RPMI8226 (cell line): ENCODE data around the gene OPA3.

Source experiments
- DNase-seq: peaks from one replicate; pipeline ENCODE4 v3.0.0-alpha.2; 2015

OPA3 gene

GRCh38 chr19:45499196-45500180 is 85.1 kb downstream of the OPA3 start:
- peak; percentile 31 for DNase-seq

- peak; percentile 38 for DNase-seq
These were observed 86.0 kb downstream of the OPA3 start, which contains the start of gene PPM1N for GRCh38 chr19:45498411-45499195. Gene PPM1N (plus strand): TSS chr19:45498443. CDS start chr19:45498473, 30 bp downstream.

- no peak for DNase-seq
These were observed 86.8 kb downstream of the OPA3 start for GRCh38 chr19:45497791-45498190.

- DNase-seq: peak; percentile 42
These were observed 88.2 kb downstream of the OPA3 start for GRCh38 chr19:45496349-45496953.

- no peak for DNase-seq
These were observed 89.4 kb downstream of the OPA3 start for GRCh38 chr19:45495178-45495577.

- DNase-seq: no peak
These were observed 90.2 kb downstream of the OPA3 start for GRCh38 chr19:45494261-45494916.

- peak; percentile 70 for DNase-seq
These were observed 91.8 kb downstream of the OPA3 start for GRCh38 chr19:45492627-45493470.

- no peak for DNase-seq
These were observed 92.4 kb downstream of the OPA3 start for GRCh38 chr19:45492137-45492626.

GRCh38 chr19:45489216-45489855 is 95.3 kb downstream of the OPA3 start:
- no peak for DNase-seq

- DNase-seq: no peak
These were observed 95.9 kb downstream of the OPA3 start for GRCh38 chr19:45488708-45489107.

- peak; percentile 95 for DNase-seq
These were observed 99.1 kb downstream of the OPA3 start for GRCh38 chr19:45485305-45486077.

GRCh38 chr19:45484273-45484945 is 100.2 kb downstream of the OPA3 start:
- DNase-seq: no peak

GRCh38 chr19:45483033-45483432 is 101.6 kb downstream of the OPA3 start:
- DNase-seq: no peak

GRCh38 chr19:45478454-45479238 is 106.0 kb downstream of the OPA3 start:
- peak; percentile 92 for DNase-seq

GRCh38 chr19:45477713-45478453 is 106.7 kb downstream of the OPA3 start:
- DNase-seq: no peak
